HG03135 (cell line): Measurements from ENCODE around the gene MICAL2.

Experiments
- ATAC-seq: cut with Tn5 transposase; IDR thresholded peaks from one replicate; pipeline ENCODE4 v1.9.1; 2021; ENCODE audit warnings: mild to moderate bottlenecking, moderate library complexity; ENCODE audit not compliant: unreplicated experiment

Gene MICAL2

GRCh38 chr11:12165237-12165875 is 55.0 kb downstream of the MICAL2 start:
- ATAC-seq: no peak

GRCh38 chr11:12166299-12167060 is 56.1 kb downstream of the MICAL2 start:
- no peak for ATAC-seq

GRCh38 chr11:12167061-12168000 is 56.9 kb downstream of the MICAL2 start:
- no peak for ATAC-seq

- ATAC-seq: no peak
These were observed 57.7 kb downstream of the MICAL2 start for GRCh38 chr11:12168114-12168513.

- no peak for ATAC-seq
These were observed 59.4 kb downstream of the MICAL2 start for GRCh38 chr11:12169822-12170221.

GRCh38 chr11:12170501-12170900 is 60.1 kb downstream of the MICAL2 start:
- no peak for ATAC-seq

GRCh38 chr11:12170984-12171383 is 60.6 kb downstream of the MICAL2 start:
- no peak for ATAC-seq

- no peak for ATAC-seq
These were observed 61.5 kb downstream of the MICAL2 start for GRCh38 chr11:12171921-12172320.

- no peak for ATAC-seq
These were observed 62.2 kb downstream of the MICAL2 start for GRCh38 chr11:12172493-12173013.

- ATAC-seq: no peak
These were observed 62.7 kb downstream of the MICAL2 start for GRCh38 chr11:12173111-12173510.

- ATAC-seq: peak; percentile 46
These were observed 63.7 kb downstream of the MICAL2 start for GRCh38 chr11:12174128-12174476.

- ATAC-seq: peak; percentile 68
These were observed 64.2 kb downstream of the MICAL2 start for GRCh38 chr11:12174477-12175143.

GRCh38 chr11:12175694-12176241 is 65.4 kb downstream of the MICAL2 start:
- no peak for ATAC-seq

- ATAC-seq: no peak
These were observed 66.0 kb downstream of the MICAL2 start for GRCh38 chr11:12176410-12176809.

- ATAC-seq: no peak
These were observed 67.4 kb downstream of the MICAL2 start for GRCh38 chr11:12177739-12178338.

- no peak for ATAC-seq
These were observed 68.6 kb downstream of the MICAL2 start for GRCh38 chr11:12179019-12179418.

GRCh38 chr11:12179531-12179930 is 69.1 kb downstream of the MICAL2 start:
- ATAC-seq: no peak

GRCh38 chr11:12180257-12181205 is 70.1 kb downstream of the MICAL2 start:
- ATAC-seq: no peak

- no peak for ATAC-seq
These were observed 71.9 kb downstream of the MICAL2 start for GRCh38 chr11:12182302-12182675.
